HG03469 (cell line): ENCODE results near the gene SMG9.
"Not testable (repeated sequence)": the region's sequence is repeated elsewhere in the genome, so short reads cannot be mapped to it uniquely, and the experiment has no call there.

ENCODE experiments used
- ATAC-seq: cut with Tn5 transposase; IDR thresholded peaks from one replicate; pipeline ENCODE4 v1.9.1; 2021; ENCODE audit warnings: mild to moderate bottlenecking, moderate library complexity, moderate number of reproducible peaks; ENCODE audit not compliant: unreplicated experiment

SMG9 gene

DNA sequence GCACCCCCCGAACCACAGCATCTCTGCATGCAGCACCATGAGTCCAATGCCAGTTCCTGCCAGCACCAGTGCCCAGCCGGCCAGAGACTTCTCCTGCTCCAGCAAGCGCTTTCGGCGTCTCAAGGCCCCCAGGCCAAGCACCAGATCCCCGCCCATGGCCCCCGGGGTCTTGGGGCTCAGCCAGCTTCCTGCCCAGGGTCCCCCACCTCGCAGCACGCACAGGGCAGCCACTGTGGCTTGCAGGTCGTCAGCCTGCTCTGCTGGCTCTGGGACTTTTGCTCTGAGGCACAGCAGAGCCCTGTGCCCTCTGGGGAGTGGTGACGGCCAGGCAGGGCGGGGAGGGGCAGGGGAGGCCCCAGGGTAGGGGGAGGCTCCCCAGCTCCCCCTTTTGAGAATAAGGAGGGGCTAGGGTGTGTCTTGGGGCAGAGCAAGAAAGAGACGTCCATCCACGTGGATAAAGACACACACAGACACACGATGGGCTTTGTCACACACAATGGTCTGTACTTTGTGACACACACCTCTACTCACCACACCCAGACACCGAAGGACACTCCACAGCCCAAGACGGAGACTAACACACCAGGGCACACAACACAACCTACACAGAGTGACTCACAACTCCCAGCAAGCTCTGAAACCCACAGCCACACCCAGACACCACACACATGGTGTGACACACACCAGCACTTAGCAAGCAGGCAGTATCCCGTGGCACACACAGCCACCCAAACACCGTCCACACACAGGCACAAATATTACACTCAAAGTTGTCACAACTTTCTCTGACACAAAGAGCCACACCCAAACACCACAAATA, 26.2 kb upstream of the SMG9 start, which contains the start of gene KCNN4:
KCNN4 (minus strand) TSS at position 268 of the 820 bp plus-strand sequence; CDS start at position 156, 112 bp downstream.
- ATAC-seq, result no peak

DNA sequence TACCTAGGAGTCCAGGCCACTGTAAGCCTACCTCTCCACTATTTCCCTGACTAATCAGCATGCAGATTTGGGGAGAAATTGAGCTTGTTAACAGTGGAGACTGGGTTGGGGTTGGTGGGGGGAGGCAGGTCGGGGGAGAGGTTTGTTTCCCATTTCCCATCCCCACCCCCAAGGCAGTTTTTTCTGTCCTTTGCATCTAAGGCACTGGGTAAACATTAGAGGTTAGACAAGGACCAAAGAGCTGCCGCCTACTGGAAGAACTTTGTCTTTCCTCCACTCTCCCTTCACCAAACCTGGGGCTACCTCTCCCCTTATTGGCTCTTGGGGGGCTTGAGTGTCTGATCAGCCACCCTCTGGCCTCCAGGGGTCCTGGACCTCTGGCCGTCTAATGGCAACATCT, 25.1 kb upstream of the SMG9 start:
- ATAC-seq, result no peak

DNA sequence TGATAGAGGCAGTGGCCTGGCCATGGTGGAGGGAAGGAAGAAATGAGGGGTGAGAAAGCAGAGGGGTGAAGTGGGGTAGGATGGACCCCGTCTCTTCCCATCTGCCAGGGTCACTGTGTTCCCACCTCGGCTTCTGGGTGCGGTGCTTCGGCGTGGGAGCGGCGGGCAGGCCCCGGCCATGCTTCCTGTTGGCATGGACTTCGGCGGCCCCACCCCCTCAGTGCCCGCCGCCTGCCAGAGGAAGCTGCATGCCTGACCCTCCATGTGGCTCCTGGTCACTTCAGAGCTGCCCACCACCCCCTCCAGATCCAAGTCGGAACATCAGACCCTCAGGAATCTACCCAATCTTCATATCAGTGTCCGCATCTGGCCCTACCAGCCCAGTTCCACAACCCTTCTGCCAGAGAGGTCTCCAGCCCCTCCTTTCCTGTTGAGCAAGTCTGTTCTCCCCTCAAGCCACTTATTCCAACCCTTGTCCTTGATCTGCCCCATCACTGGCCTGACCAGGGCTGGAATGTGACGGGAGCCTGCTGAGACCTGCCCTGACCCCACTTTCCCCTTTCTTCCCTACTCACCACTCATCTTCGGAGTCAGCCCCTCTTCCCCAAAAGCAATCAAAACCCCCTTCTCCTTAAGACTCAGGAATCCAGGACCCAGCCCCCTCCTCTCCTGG, 24.5 kb upstream of the SMG9 start:
- no peak for ATAC-seq

DNA sequence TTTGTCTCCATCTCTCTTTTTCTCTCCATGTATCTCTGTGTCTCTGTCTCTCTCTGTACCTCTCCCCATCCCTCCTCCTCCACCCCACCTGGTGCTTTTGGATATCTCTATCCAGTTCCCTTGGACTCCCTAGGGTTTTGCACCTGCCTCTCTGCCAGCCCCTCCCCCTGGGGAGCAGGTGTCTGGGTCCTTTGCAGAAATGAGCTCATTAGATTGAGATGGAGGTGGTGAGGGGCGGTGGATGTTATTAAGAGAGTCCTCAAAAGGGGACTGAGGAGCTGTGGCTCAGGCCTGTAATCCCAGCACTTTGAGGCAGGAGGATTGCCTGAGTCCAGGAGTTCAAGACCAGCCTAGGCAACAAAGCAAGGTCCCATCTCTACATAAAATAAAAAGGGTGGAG, 23.9 kb upstream of the SMG9 start:
- ATAC-seq, result no peak

DNA sequence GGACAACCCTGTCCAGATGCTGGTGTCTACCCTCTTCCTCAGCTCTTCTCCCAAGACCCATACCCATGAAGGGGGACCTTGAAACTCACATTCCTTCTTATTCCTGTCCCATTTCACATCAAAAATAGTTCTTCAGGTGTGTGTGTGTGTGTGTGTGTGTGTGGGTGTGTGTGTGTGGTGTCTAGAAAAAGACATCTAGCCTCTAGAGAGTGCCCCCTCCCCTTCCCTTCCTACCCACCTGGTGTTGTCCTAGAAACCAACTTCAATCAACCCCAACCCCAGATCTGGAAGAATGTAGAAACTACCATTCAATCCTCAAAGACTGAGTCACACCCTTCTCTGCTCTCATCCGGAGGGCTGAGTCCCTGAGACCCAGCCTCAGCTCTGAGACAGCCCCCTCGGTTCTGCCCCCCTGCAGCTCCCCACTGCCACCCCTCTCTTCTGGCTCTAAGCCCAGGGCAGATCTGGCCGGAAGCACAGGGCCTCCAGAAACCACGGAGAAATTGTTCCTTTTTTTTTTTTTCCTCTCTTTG, 22.5 kb upstream of the SMG9 start:
- no peak for ATAC-seq

DNA sequence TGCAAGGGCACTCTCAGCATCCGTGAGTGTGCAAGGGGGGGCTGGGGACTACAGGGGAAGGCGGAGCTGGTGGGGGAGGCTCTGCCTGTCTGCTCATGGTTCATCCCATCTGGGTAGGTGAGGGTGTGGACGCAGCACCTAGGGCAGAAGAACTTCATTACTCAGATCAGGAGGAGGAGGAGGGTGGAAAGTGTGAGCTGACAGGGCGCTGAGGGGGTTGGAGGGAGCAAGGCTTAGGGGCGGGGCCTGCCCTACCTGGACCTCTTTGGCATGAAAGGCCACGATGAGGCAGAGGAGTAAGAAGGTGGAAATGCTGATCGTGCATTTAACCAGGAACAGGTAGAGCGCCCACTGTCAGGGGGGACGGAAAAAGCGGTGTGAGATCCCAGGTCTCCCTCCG, 21.5 kb upstream of the SMG9 start:
- ATAC-seq, result no peak

DNA sequence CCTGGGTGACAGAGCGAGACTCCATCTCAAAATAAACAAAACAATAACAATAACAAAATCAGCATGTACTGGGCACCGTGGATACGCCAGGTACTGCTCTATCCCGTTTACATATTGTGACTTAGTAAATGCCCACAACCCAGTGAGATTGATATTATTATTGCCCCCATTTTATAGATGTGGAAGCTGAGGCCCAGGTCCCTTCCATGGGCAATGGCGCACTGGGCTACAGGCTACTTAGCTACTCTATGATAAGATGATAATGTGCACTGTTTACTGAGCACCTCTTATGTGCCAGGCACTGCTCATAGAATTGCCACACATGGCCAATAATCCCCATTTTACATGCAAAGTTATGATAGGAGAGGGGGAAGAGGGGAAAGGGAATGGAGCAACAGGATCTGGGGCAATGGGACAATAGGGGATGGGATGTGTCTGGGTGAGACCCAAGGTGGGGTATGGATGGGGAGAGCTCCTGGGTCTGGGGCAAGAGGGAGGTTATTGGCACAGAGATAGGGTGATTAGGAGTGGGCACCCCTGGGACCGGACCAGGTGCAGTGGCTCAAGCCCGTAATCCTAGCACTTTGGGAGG, 20.6 kb upstream of the SMG9 start:
- no peak for ATAC-seq

DNA sequence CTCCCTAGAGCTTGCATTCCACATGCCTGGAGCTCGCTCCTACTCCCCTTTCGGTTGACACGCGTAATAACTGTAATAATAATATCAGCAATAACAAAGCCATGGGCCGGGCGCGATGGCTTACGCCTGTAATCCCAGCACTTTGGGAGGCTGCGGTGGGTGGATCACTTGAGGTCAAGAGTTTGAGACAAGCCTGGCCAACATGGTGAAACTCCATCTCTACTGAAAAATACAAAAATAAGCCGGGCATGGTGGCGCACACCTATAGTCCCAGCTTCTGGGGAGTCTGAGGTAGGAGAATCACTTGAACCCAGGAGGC, 20.1 kb upstream of the SMG9 start:
- not testable (repeated sequence) for ATAC-seq

DNA sequence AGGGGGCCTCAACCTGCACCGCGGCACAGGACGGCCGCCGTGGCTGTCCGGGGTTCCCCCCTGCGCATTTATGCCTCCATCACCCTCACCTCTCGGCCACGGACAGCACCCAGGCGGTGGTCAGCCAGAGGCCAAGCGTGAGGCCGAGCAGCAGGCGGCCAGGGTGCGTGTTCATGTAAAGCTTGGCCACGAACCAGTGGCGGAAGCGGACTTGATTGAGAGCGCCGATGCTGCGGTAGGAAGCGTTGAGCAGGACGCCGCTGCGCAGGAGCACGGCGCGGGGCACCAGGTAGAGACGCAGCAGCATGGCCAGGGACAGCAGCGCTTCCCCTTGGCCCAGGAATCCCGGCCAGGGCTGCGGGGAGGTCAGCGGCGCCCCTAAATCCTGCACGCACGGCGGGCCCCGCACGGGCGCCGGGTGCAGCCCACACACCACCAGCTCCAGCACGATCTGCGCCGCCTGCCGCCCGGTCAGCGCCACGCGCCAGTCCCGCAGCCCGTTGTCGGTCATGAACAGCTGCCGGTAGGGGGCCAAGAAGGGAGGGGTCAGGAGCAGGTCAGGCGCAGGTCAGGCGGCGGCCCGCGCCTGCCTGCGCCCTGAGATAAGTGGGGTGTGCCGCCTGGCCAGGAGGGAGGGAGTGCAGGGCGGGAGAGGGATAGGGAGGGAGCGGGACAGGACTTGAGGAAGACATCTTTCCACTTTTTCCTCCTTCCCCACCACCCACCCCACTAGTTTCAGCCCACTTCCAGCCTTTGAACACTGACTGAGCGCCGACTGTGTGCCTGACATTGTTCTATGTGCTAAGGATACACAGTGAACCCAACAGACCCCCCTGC, 19.6 kb upstream of the SMG9 start:
- ATAC-seq, result no peak

DNA sequence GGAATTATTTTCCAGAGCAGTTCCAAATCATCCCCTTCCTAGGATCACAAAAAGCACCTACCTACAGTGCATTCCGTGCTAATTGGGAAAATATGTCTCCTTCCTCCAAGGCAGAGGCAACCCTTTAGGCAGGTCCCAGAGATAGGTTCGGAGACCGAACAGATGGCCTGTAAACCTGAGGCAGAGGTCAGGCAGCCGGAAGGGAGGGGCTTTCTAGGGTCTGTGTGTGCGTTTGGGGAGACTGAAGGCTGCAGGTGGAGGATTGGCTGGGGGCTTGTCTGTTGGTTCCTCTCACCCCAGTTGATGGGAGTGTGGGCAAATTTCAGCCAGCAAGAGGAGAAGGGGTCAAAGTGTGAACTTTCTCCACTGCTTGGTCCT, 19.0 kb upstream of the SMG9 start:
- ATAC-seq, result no peak

DNA sequence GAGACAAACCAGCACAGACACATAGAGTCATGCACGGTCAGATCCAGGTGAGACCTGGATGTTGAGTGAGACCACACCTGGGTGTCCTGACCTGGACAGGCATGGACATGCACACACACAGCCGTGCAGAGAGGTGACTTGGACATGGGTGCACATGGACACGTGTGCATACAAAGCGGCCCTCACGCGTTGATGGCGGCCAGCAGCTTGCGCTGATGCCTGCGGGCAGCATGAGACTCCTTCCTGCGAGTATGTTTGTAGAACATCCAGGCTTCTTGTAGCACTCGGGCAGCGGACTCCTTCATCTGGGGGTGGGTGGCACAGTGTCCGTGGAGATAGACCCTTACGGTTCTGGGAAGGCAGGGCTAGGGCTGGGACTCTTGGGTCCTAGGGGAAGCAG, 14.5 kb upstream of the SMG9 start:
- no peak for ATAC-seq

DNA sequence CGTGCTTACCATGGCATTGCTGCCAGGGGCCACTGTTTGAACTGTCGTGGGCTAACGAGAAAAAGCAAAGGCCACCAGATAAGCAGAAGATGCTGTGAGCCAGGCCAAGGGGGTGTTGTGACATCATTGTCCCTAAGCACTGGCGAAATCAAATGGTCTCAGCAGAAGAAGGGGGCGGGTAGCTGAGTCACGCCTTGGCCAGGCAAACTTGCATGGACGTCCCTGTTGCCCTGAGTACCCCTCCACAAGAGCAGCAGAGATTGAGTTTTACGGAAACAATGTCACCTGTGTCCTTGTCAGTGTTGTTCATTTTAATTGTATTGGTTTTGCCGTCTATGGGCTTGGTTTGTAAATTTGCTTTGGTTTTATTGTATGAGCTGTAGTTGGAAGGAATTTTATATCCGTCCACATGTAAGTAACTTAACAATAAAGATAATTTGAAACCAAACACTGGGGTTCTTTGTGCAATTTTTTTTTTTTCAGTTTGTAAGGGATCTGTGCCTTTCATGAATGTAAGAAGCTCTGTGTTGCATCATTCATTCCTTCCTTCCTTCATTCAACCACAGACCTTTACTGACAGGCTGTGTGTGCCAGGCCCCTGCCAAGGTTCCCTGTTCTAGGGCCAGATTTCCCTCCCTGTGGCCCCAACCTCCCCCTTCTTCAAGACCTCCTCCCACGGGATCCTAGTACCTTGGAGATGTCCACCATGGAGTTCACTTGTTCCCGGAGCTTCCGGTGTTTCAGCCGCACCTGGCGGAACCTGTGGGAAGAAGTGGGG, 13.7 kb upstream of the SMG9 start:
- ATAC-seq, result no peak

DNA sequence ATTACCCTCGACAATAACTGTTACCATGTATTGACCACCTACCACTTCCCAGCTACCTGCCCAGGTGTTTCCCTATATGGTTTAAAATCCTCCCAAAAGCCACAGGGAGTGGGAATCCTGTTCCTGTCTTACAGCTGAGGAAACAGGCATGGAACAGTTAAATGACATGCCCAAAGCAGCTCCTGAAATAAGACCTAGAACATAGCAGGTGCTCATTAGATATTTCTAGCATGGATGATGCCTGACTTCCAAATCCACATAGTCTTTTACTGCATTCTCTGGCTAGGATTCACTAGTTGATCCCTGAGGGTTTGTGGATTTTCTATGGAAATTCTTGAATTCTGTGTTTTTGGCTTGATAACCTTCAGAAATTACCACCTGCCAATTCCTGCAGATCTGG, 13.1 kb upstream of the SMG9 start:
- ATAC-seq, result no peak

DNA sequence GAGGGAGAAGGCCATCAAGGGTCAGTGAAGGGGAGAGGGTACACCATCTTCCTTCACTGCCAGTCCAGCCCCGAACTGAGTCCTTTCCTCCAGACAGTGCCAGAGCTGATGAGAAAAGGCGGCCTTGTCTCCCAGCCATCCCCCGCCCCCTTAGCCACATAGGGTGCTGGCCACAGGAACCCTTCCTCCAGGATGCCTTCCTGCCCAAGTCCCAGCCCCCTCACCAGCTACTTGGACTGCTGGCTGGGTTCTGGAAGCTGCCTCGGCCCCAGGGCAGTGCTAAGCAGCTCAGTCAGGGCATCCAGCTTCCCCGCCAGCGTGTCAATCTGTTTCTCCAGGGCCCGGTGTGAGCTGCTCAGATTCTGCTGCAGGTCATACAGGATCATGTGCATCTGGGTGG, 12.6 kb upstream of the SMG9 start:
- ATAC-seq, result no peak

DNA sequence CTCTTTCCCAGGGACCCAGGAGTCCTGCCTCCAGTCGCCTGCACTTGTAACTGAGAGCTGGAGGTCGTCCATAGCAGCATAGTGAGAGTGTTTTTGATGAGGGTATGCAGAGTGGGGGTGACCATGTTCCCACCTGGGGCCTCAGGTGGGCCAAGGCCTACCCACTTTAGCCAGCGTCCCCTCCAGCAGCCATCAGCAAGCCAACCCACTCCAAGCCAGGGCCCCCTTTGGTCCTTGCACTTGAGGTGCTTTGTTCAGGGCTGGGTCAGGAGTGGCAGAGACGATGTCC, 11.9 kb upstream of the SMG9 start:
- ATAC-seq, result no peak

DNA sequence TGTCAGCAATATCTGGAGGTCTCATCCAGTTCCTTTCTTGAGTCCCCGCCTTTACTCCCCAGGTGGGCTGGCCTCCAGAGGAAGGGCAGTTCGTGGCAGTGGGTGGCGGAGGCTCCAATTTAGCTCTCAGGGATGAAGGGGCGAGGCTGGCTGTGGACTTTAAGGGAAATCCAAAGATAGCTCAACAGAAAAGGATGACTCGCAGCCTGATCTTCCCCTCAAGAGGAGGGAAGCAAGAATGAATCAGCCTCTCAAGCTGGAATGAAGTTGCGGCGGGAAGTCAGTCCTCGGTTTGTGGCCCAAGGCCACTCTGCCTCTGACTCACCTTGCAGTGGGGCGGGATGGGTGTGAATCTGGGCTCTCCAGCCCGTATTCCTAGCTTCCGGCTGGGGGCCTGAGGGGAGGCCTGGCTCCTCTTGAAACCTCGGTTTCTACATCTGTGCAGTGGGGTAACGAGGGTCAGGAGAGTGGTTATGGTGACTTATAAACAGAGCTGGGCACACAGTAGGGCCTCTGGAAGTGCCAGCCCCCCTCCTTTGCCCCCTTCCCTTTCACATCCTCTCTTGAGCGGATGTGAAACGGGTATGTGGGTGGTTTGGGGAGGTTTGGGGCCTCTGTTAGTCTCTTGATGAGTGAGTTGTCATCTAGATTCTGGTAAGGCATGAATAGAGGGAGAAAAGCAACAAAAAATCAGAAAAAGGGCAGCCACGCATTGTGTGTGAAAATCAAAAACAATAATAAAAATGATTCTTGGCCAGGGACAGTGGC, 10.5 kb upstream of the SMG9 start:
- ATAC-seq, result peak; percentile 51

DNA sequence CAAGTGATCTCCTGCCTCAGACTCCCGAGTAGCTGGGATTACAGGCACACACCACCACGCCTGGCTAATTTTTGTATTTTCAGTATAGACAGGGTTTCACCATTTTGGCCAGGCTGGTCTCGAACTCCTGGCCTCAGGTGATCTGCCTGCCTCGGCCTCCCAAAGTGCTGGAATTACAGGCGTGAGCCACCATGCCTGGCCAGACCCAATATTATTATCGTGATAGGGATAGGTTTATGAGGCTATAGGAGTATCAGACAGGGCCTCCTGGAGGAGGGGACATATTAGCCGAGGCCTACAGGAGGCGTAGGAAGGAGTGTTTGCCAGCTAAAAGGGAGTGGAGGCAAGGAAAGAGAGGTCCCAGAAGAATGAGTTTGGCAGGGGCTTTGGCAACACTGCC, 9.9 kb upstream of the SMG9 start:
- not testable (repeated sequence) for ATAC-seq

DNA sequence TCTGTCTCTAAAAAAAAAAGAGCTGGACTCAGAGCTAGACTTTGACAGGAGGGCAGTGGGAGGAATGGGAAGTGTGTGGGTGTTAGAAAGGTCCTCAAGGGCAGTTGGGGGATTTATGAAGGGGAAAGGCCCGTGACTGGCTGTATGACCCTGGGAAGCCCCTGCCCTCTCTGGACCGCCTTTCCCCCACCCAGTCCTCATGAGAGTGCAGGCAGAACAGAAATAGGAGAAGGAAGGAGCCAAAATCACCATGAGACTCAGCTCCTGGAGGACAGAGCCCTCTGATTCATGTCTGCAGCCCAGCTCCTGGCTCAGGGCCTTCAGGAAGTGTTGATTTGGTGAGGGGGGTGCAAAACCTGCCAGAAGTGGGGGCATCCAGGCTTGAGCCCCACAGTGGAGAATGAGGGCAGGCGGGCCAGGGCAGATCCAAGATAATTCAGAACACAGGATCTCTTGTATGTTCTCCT, 8.7 kb upstream of the SMG9 start:
- no peak for ATAC-seq

DNA sequence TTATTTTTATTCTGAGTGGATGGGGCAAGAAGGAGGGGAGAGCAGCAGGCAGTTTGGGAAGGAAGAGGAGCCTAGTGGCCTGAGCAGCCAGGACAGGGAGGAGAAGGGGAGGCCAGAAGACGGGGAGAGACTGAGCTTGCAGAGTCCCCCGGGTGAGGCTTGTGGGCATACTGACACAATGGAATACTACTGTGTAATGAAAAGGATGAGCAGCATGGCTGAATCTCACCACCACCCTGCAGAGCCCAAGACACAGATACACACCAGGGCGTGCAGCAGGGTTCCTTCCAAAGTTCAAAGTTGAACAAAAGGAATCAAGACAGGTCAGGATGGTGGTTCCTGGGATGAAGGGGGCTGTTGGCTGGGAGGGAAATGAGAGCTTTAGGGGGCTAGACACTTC, 8.1 kb upstream of the SMG9 start:
- no peak for ATAC-seq

DNA sequence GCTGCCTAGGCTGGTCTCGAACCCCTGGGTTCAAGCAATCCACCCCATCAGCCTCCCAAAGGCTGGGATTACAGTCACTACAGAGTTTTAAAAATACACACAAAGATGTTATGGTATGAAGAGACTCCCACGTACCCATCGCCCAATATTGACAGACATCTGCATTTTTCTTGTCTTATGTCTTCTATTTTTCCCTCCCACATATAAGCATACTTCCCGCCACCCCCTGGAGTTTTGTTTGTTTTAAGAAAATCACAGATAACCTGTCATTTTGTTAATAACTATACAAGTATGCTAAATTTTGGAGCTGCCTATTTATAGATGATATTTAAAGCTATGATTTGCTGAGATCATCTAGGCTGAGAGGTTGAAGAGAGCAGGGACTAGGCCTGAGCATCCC, 6.2 kb upstream of the SMG9 start:
- ATAC-seq, result no peak
